ENCODE measurements around the gene TNRC6A.
A peak's percentile ranks its signal among the peaks of the same experiment; 100 is the strongest.
"Not testable (repeated sequence)": the region's sequence is repeated elsewhere in the genome, so short reads cannot be mapped to it uniquely, and the experiment has no call there.

The TNRC6A gene

DNA sequence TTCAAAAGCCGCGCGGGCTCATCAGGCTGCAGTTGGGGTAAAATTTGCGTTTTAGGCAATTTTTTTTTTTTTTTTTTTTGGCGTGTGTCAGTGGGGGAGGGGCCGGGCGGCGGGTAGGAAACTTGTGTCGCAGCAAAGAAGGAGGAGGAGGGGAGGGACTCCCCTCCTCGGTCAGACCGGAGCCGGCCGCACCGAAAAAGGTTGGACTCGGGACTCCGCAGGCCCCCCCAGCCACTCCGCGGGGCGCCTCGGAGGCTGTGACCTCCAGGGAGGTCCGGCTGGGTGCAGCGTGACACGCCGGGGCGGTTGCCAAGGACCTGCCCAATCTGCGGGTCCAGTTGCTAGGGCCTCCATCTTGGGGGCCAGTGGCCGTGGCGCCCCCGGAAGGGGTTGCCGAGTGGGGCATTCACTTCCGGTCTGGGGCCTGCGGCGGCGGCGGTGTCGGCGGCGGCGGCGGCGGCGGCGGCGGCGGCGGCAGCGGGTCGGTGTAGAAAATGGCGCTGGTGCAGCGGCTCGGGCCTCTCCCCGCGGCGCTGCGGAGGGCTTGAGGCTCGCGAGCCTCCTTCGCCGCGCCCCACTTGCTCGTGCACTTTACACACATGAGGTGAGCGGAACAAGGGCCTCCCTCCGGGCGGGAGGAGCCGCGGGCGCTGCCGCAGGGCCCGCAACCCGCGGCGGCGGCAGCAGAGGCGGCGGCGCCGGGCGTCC is at the start of gene TNRC6A:
Gene TNRC6A, plus strand, starts transcription at position 409 of the 708 bp plus-strand sequence. Its CDS starts 191 bp downstream, at position 600.
- peak; percentile 81 for DNase-seq

DNA sequence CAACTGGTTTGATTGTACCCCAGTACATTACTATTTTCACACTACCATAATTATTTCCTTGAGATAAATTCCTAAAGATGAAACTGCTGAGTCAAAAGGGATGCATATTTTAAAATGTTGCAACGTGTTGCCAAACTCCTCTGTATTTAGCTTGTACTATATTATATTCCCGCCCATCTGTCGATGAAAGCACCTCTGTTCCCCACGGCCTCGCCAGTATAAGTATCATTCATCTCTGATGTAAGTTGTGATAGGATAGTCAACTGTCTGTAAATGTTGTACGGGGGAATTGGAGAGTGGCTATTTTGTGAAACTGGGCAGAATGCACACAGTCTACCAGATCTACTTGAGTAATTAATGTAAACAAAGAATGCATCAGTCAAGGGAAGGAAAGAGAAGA is 47.7 kb upstream of the TNRC6A start:
- DNase-seq: no peak

DNA sequence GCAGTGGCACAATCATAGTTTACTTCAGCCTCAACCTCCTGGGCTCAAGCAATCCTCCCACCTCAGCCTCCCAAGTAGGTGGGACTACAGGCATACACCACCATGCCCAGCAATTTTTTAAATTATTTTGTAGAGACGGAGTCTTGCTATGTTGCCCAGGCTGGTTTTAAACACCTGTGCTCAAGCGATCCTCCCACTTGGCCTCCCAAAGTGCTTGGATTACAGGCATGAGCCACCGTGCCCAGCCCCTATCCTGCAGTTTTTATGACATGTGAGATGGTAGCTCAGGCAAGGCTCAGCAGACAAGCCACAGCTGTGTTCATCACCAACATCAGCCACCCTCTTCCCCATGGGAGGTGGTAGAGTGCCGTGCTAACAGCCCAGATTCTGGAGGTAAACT is 46.2 kb upstream of the TNRC6A start:
- DNase-seq: no peak

DNA sequence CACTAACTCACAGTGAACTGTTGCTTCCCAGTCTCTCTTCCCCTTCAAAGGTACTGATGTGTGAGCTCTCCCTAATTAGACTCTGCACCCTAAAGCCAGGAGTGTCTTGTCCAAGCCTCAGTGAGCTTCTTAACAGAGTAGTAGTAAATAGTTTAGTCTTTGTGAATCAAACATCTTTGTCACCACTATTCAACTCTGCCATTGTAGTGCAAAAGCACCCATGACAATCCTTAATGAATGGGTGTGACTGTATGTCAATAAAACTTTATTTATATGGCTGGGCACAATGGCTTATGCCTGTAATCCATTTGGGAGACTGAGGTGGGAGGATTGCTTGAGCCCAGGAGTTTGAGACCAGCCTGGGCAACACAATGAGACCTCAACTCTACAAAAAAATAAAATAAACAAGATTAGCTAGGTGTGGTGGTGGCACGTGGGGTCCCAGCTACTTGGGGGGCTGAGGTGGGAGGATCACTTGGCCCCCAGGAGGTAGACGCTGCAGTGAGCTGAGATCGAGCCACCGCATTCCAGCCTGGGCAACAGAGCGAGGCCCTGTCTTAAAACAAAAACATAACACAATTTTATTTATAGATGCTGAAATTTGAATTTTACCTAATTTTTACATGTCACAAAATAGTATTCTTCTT is 45.5 kb upstream of the TNRC6A start:
- DNase-seq: no peak

DNA sequence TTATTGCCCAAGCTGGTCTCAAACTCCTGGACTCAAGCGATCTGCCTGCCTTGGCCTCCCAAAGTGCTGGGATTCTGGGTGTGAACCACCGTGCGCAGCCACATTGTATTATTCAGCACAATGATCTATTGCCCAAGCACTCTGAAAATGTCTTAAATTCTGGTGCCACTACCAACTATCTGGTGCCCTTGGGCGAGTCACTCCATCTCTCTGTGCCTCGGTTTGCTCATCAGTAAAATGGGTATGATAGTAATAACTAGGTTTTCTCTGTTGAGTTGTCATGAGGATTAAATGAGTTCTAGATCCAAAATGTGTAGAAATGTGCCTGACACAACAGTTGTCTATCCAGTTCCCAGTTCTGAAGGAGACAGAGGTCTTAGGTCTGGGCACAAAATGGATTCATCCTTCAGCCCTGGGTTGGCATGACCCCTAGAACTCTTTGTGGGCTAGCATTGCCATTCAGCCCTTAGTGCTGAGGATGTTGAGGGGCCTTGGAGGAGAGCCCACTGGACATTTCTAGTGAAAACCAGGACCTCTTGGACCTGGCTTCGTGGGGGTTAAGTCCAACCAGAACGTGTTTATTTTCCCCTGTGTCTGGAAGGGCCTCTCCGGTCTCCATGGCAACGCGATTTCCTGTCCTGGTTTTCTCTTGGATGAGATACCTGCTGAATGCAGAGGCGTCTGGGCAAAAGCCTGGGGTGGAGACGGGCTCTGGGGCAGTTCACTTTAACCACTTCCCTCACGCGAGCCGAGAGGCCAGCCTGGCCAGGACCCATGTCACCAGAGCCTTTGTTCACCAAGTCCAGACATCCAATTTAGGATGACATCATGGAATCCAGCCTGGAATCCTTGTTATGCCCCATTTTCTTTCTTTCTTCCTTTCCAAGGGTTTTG is 43.7 kb upstream of the TNRC6A start:
- DNase-seq: no peak

DNA sequence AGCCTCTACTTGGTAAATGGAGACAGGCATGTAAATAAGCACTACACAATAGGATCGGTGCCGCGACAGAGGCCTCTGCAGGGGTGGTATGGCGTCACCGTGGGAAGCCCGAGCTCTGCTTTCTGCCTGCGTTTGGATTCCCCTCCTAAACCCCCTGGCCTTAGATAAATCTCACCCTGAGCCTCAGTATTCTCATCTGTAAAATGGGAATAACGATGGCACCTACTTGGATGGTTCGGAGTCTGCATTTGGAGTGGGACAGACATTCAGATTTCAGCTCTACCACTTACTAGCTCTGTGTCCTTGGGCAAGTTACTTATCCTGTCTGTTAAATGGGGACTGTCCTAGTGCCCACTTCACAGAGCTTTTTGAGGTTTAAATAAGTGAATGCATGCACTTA is 42.8 kb upstream of the TNRC6A start:
- no peak for DNase-seq

DNA sequence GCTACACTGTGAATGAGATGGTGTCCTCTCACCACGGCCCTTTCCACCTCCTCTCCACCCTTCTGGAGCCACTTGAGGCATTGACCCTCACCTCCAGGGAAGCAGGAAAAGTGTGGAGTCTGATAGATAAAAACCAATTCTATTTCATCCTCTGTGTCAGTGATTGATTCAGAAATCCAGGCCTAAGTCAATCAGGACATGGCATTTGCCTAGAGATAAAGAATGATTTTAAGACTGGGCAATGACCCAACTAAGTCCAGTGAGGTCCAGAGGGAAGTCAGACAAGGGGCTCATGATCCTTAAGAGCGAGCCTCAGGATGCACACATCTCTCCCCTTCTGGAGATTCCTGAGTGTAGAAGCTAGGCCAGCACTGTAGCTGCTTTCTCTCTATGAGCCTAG is 41.1 kb upstream of the TNRC6A start:
- DNase-seq: no peak

DNA sequence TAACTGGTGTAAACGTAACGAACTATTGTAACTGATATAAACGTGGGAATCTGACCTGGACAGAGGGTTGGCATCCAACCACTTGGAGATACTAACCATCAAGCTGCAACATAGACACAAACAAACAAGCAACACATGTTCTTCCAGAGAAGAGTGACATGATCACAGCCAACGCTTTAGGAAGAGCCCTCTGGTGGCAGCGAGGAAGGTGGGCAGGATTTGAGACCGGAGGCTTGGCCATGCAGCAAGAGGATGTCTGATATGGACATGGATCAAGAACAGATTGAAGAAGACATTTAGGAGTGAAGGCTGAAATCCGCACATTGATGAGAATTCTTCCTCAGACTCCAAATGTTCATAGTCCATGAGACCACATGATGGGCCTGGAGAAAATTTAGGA is 40.3 kb upstream of the TNRC6A start:
- no peak for DNase-seq

DNA sequence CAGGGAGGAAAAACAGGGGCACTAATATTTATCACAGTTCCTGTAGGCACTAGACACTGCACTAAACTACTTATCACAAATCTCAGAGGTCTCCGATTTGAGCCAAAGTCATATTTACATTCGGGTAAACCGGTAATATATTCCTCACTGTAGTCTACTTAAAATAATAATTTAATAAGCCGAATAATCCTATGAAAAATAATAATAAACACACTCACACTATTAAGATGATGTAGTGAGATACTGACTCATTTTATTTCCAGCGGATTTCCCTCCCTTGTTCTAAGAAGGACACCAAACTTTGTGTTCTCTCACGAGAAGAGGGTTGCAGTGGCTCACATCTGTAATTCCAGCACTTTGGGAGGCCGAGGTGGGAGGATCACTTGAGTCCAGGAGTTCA is 36.6 kb upstream of the TNRC6A start:
- no peak for DNase-seq

DNA sequence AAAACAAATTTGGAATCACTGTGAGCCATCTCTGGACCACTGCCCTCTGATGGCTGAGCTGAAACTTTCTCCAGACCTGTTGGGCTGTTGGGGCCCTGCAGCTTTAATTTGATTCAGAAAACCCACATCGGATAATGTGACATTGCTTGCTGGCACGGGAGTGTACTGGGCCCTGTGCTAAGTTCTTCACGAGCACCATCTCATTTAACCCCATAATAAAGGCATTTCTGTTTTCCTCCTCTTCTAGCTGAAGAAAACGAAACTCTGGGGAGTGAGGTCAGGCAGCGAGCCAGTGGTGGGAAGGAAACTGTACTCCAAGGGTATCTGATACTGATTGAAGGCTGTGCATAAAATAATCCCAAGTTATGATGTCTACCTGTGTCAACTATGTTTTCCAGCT is 34.5 kb upstream of the TNRC6A start:
- no peak for DNase-seq

DNA sequence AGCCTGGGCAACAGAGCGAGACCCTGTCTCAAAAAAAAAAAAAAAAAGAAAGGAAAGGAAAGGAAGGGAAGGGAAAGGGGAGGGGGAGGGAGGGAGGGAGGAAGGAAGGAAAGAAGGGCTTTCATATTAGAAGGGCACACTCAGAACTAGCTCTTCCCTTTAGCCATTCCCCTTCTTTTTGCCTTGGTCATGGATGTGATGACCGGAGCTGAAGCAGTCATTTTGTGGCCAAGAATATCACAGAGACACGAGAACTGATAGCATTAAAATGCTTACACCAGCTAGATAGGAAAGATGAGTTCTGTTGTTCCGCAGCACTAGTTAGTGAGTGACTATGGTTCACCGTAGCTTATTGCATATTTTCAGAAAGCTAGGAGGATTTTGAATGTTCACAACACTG is 32.8 kb upstream of the TNRC6A start:
- no peak for DNase-seq

DNA sequence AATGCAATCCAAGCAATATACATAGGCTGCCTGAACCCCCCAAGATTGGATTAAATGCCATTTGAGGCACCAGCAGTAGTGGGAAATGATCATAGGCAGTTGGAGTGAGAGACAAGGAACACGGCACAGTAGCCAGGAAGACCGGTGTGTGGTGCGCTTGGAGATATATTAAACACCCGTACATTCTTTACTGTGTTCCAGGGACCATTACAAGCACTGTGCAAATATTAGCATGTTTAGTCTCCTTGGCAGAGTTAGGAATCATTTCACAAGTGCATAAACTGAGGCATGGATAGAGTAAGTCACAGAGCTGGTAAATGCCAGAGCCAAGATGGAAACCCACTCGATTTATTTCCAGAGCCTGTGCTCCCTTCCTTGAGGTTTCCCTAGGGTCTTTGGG is 31.1 kb upstream of the TNRC6A start:
- DNase-seq: no peak

DNA sequence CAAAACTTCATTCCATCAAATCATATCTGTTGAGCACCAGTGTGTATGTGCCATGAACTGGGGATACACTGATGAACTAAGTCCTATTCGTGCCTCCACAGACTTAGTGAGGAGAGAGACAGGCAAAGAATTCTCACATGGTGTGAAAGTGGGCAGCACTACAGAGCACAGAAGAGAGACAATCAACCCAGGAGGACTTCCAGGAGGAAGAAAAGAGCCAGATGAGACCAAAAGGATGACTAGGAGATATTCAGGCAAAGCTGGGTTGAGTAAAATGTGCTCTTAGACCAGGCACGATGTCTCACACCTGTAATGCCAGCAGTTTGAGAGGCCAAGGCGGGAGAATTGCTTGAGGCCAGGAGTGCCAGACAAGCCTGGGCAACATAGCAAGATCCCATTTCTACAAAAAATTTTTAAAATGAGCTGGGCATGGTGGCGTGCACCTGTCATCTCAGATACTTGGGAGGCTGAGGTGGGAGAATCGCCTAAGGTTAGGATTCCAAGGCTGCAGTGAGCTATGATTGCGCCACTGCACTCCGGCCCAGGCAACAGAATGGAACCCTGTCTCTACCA is 30.2 kb upstream of the TNRC6A start:
- DNase-seq: no peak

DNA sequence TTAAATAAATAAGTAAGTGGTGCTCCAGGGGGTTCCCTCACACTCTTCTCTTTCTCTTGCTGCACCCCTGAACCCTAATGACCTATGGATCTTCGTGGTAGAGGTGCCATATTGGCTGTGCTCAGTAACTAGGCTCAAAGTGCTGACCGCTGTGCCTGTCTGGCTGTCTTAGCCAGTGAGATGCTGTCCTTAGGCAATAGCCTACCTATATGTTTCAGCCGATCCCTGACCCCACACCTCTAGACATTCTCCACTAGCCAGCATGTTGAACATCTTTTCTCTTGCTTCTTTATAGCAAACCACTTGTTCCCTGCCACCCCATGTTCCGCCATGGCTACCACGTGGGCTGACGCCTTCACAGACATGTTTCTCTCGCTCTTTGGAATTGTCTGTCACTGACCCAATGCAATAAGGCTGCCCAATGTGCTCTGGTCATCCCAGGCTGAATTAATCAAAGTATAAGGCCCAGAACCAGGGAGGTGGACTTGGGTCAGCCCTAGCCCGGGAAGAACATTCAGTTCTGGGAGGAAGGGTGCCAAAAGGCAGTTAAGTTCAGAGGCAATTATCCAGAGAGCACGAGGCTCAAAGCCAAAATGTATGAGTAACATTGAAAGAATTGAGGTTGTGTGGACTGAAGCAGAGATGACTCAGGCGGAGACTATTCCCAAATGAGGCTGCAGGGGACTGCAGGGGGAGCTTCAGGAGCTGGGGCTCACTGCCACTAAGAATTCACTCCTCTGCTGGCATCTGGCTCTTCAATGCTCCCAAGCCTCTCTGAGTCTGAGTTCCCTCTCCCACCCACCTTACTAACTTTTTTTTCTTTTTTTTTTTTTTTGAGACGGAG is 28.7 kb upstream of the TNRC6A start:
- no peak for DNase-seq

DNA sequence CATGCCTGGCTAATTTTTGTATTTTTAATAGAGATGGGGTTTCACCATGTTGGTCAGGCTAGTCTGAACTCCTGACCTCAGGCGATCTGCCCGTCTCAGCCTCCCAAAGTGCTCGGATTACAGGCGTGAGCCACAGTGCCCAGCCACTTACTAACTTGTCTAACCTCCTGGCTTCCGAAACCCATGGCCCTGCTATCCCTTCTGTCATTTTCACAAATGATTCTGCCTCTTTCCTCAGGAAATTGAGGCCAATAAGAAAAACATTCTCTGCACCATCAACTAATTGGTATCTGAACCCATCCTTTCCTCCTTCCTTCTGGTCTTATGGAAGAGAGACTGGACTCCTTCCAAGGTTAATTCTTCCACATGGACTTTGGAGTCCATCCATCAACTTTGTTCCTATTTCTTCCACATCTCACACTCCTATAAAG is 27.9 kb upstream of the TNRC6A start:
- no peak for DNase-seq

DNA sequence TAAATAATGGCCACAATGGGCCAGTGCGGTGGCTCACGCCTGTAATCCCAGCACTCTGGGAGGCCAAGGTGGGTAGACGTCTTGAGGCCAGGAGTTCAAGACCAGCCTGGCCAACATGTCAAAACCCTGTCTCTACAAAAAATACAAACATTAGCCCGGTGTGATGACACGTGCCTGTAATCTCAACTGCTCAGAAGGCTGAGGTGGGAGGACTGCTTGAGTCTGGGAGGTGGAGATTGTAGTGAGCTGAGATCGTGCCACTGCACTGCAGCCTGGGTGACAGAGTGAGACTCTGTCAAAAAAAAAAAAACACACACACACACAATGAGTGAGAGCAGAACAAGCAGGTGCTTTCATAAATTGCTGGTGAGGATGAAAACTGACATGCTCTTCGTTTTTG is 21.7 kb upstream of the TNRC6A start:
- DNase-seq: not testable (repeated sequence)

DNA sequence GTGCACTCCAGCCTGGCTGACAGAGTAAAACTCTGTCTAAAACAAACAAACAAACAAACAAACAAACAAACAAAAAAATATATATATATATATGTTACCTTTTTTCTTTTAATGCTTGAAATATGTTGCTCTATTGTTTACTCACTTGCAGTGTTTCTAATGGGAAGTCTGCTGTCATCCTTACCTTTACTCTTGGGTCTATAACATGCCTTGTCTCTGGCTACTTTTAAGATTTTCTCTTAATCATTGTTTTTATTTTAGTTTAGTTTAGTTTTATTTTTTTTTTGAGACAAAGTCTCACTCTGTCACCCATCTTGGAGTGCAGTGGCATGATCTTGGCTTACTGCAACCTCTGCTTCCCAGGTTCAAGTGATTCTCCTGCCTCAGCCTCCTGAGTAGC is 16.1 kb upstream of the TNRC6A start:
- no peak for DNase-seq

DNA sequence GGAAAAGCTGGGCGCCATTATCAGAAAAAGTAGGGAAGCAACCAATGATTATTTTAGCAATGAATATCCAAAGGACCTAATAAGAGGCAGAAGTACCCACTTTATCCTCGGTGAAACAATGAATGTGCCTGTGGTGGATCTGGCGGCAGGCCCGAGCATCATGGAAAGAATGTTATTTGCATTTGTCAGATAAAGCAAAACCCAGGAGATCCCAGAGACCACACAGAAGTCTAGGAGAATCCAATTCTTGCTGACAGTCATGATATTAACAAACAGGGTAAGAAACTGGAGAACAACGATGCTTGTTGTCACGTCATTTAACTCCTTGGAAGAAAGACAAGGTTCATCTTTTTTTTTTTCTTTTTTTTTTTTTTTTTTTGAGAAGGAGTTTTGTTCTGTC is 12.0 kb upstream of the TNRC6A start:
- no peak for DNase-seq

DNA sequence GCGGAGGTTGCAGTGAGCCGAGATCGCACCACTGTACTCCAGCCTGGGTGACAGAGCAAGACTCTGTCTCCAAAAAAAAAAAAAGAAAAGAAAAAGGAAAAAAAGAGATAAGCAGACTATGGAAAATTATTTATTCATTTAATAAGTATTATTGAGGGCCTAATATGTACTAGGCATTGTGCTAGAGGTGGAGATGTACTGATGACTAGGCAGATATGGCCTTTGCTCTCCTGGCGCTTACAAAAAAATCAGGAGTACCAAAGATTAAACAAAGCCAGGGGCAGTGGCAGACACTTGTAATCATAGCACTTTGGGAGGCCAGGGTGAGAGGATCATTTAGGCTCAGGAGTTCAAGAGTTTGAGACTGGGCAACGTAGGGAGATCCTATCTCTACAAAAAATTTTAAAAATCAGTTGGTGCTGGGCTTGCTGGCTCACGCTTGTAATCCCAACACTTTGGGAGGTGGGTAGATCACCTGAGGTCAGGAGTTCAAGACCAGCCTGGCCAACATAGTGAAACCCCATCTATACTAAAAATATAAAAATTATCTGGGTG is 10.4 kb upstream of the TNRC6A start:
- no peak for DNase-seq

DNA sequence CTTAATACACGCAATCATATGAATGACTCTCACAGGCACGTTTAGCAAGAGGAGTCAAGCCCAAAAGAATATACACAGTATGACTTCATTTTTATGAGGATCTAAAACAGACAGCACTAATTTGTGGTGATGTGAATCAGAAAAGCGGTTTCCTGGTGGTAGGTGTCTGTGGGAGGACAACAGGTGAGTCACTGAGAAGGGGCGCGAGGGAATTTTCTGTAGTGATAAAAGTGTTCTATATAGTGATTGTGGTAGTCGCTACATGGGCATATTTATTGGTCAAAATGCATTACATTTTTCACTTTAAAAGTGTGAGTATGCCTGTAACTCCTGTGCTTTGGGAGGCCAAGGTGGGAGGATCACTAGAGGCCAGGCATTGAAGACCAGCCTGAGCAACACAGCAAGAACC is 7.6 kb upstream of the TNRC6A start:
- DNase-seq: peak; percentile 73

DNA sequence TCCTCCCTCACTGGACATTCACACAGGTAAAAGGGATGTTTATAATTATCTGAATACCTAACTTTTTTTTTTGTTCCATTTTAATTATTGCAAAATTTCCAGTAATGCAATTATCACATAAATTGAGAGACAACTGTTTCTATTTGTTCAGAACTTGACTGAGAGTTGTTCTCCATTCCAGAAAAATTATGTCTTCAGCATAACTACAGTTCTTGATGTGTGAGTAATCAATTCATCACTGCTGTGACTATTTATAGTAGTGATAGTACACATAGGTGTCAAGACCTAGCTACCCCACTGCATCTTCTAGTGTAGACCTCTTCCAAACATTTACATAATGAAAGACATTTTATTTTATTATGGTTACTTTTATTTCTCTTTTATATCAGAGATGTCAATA is 5.8 kb upstream of the TNRC6A start:
- no peak for DNase-seq

DNA sequence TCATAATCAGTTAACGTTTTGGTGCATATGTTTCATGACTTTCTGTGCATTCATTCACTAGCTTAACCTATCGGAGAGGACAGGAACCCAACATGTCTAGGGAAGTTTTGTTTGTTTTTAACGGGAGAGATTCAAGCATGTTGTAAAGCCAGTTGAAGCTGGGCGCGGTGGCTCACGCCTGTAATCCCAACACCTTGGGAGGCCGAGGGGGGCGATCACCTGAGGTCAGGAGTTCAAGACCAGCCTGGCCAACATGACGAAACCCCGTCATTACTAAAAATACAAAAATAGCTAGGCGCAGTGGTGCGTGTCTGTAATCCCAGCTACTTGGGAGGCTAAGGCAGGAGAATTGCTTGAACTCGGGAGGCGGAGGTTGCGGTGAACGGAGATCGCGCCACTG is 1.4 kb upstream of the TNRC6A start:
- DNase-seq: no peak

All from stimulated activated naive CD4-positive, alpha-beta T cell treated with Interleukin-2 at 50 U/mL for 16 hours (primary cell).